Measurements from ENCODE around the gene COP1. TPM values are rescaled to one million over a fixed set of nuclear protein-coding genes. Genes with fewer than 3 reads are reported as not detected.

Gene COP1
- total and polyA plus RNA-seq, 10 of the 15 experiments (the other 5 are each of a cell fraction or from before 2014, with no cell fraction given): 17.7 to 49.9 (median 38.7) TPM

GRCh38 chr1:176187001-176187400 lies 20.1 kb downstream of the COP1 start:
- DNase-seq (ENCODE audit: low read depth, low spot score): no peak
- H3K9ac ChIP-seq (ENCODE audit: control insufficient read depth, insufficient read depth, low read length): no peak overlapping the region
- H3K27me3 ChIP-seq (replicated peaks in 1 of 2; ENCODE audit: control insufficient read depth in 2 of 2, insufficient read depth in 2 of 2, low read length in 1 of 2): no peaks in the 10 kb centered on the region
- peaks cover 2% of the 10 kb centered on the region for H3K9me3 ChIP-seq (replicated peaks; ENCODE audit: control insufficient read depth, insufficient read depth, low read length)
- peaks cover 0 to 3% of the 10 kb centered on the region in 2 experiments; a peak in 1 of 4 replicates for H3K36me3 ChIP-seq (ENCODE audit: control insufficient read depth in 2 of 2, insufficient read depth in 2 of 2, low read length in 1 of 2)
- 96% methylated on average over 3 of the region's 3 CpGs for WGBS (ENCODE audit: insufficient coverage, insufficient replicate concordance, low lambda C conversion rate, missing lambda C conversion rate)
- H3K4me3 ChIP-seq: no peak overlapping the region
- POLR2A ChIA-PET: interaction anchor here (0.7 kb wide), 1 partner anchor 63 kb away, joined by 3 read pairs; no protein-coding TSS in a partner anchor
- no TSS peak for BruUV-seq (replicated peaks)
- CTCF ChIA-PET: interaction anchor here (0.7 to 1.2 kb wide), 2 partner anchors 10 to 67 kb away, joined by 3 to 4 read pairs; no protein-coding TSS in a partner anchor
- in situ Hi-C loops (cut with MboI): no loop called here
- FAIRE-seq: no peak
- H2AFZ ChIP-seq (ENCODE audit: control insufficient read depth, low read depth, low read length): no peak overlapping the region
- peaks cover 48% of the 10 kb centered on the region for H3K79me2 ChIP-seq (ENCODE audit: control insufficient read depth, insufficient read depth, low read length)
- RAD21 ChIA-PET (ENCODE audit: unreplicated experiment): interaction anchor here (1.0 kb wide), 1 partner anchor 16 kb away, joined by 3 read pairs; no protein-coding TSS in a partner anchor
- ATAC-seq: no peak
- intact Hi-C loops (cut with micrococcal nuclease; ENCODE audit: unreplicated experiment): no loop called here
- no peak overlapping the region for H3K27ac ChIP-seq (ENCODE audit: control insufficient read depth, insufficient read depth)
- H4K20me1 ChIP-seq (ENCODE audit: control insufficient read depth, insufficient read depth): no peaks in the 10 kb centered on the region
- no peak overlapping the region for H3K4me2 ChIP-seq (ENCODE audit: control insufficient read depth, insufficient read depth)
- TF ChIP-seq HDGF (IDR thresholded peaks at IDR 0.05): no peak
- TF ChIP-seq ETV6 (conservative IDR thresholded peaks at IDR 0.05 in 1 of 2, IDR thresholded peaks at IDR 0.05 in 1 of 2; ENCODE audit: borderline replicate concordance in 1 of 2, low read depth in 1 of 2): no peak
- TF ChIP-seq E4F1 (IDR thresholded peaks at IDR 0.05; ENCODE audit: borderline replicate concordance, partially characterized antibody): no peak
- no peak for TF ChIP-seq RELA (IDR thresholded peaks at IDR 0.05; ENCODE audit: borderline replicate concordance, partially characterized antibody)
- TF ChIP-seq, protein P1, sequence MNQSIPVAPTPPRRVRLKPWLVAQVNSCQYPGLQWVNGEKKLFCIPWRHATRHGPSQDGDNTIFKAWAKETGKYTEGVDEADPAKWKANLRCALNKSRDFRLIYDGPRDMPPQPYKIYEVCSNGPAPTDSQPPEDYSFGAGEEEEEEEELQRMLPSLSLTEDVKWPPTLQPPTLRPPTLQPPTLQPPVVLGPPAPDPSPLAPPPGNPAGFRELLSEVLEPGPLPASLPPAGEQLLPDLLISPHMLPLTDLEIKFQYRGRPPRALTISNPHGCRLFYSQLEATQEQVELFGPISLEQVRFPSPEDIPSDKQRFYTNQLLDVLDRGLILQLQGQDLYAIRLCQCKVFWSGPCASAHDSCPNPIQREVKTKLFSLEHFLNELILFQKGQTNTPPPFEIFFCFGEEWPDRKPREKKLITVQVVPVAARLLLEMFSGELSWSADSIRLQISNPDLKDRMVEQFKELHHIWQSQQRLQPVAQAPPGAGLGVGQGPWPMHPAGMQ (IDR thresholded peaks at IDR 0.05; ENCODE audit: borderline replicate concordance): no peak
- TF ChIP-seq, protein P2, sequence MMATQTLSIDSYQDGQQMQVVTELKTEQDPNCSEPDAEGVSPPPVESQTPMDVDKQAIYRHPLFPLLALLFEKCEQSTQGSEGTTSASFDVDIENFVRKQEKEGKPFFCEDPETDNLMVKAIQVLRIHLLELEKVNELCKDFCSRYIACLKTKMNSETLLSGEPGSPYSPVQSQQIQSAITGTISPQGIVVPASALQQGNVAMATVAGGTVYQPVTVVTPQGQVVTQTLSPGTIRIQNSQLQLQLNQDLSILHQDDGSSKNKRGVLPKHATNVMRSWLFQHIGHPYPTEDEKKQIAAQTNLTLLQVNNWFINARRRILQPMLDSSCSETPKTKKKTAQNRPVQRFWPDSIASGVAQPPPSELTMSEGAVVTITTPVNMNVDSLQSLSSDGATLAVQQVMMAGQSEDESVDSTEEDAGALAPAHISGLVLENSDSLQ (IDR thresholded peaks at IDR 0.05): no peak
- no peak for TF ChIP-seq POLR2AphosphoS5 (IDR thresholded peaks at IDR 0.05; ENCODE audit: low read length)
- no peak for TF ChIP-seq KAT2A (conservative IDR thresholded peaks at IDR 0.05; ENCODE audit: control insufficient read depth, low read depth, low read length)
- no peak for TF ChIP-seq MTA3 (IDR thresholded peaks at IDR 0.05; ENCODE audit: borderline replicate concordance, low read length)
- TF ChIP-seq DPF2 (IDR thresholded peaks at IDR 0.05): no peak
- no peak for TF ChIP-seq EZH2 (IDR thresholded peaks at IDR 0.05; ENCODE audit: borderline replicate concordance, control insufficient read depth, low read depth, low read length)
- no peak for TF ChIP-seq NFXL1 (IDR thresholded peaks at IDR 0.05; ENCODE audit: borderline replicate concordance)
- TF ChIP-seq NFYB (IDR thresholded peaks at IDR 0.05; ENCODE audit: insufficient read depth, low read depth, low read length): no peak
- no peak for TF ChIP-seq SMARCA5 (IDR thresholded peaks at IDR 0.05)
- no peak for TF ChIP-seq YY1 (IDR thresholded peaks at IDR 0.05; ENCODE audit: low read depth, low read length)
- TF ChIP-seq NRF1 (conservative IDR thresholded peaks at IDR 0.05; ENCODE audit: low read depth, low read length): no peak
- SMC1A ChIA-PET (ENCODE audit: uncharacterized antibody, unreplicated experiment): interaction anchor here (0.7 kb wide), 1 partner anchor 15 kb away, joined by 3 read pairs; no protein-coding TSS in a partner anchor
- no peaks in the 10 kb centered on the region for H3K4me1 ChIP-seq (ENCODE audit: control insufficient read depth, insufficient read depth, low read length)
